Right lobe of liver (tissue), 6 donors: ENCODE data around the gene HOXC4. TPM values are rescaled to one million over a fixed set of nuclear protein-coding genes. Genes with fewer than 3 reads are reported as not detected.
A peak's percentile ranks its signal among the peaks of the same experiment; 100 is the strongest.

Experiments
- ATAC-seq, 4 donors: fragments of 200-7000 bp; cut with Tn5 transposase; one replicate each; pipeline ENCODE4 v1.9.1; 2020; ENCODE audit warnings: mild to moderate bottlenecking in 4 of 4, moderate library complexity in 4 of 4
- DNase-seq, 3 donors: peaks; one replicate each; pipeline ENCODE4 v3.0.0-alpha.2; 2020
- H3K27ac ChIP-seq, 3 donors: fragments of 200-600 bp; one replicate each; pipeline ENCODE4 v1.8.0; 2022
- H3K27me3 ChIP-seq, 2 donors: fragments of 200-600 bp; one replicate each; pipeline ENCODE4 v1.8.0; 2022
- H3K36me3 ChIP-seq, 4 donors: fragments of 200-600 bp; sonication (generic) in 1 of 4; one replicate each; pipeline versions ENCODE4 v1.5.1 to v1.8.0; 2017 to 2022; ENCODE audit warnings: control low read depth in 1 of 4
- H3K4me1 ChIP-seq, 4 donors: fragments of 200-600 bp; sonication (generic) in 1 of 4; one replicate each; pipeline versions ENCODE4 v1.5.1 to v1.8.0; 2017 to 2022; ENCODE audit warnings: control low read depth in 1 of 4
- H3K4me3 ChIP-seq, 3 donors: fragments of 200-600 bp; one replicate each; pipeline ENCODE4 v1.8.0; 2022
- H3K9me3 ChIP-seq, 4 donors: fragments of 200-600 bp; sonication (generic) in 1 of 4; one replicate each; pipeline versions ENCODE4 v1.5.1 to v1.8.0; 2017 to 2022; ENCODE audit warnings: control low read depth in 1 of 4
- POLR2A ChIP-seq: fragments of 450-650 bp; IDR thresholded peaks from one replicate; pipeline ENCODE4 v1.6.1; 2017; ENCODE audit warnings: antibody characterized with exemption, mild to moderate bottlenecking
- WGBS: methylation state at CpG from one replicate; pipeline ENCODE4 v1.1.6; 2018; ENCODE audit warnings: low coverage, low lambda C conversion rate; ENCODE audit not compliant: insufficient coverage; ENCODE audit errors: missing lambda C conversion rate; 5-methylcytosine and 5-hydroxymethylcytosine counted together
- intact Hi-C, 2 donors: fragments of 100-400 bp; cut with DNase I; formaldehyde crosslinking; loops; one replicate each; pipeline versions ENCODE4 v1.11.2 to v1.14.1; 2022
- total RNA-seq, 6 experiments: library from RNA; depleted of rRNA in 2 of 6; stranded (reverse); fragments of >200 nt in 2 of 6; fragmentation: NEBNext Ultra II Directional in 3 of 6; extraction: Animal tissue kit (Norgen Biotek cat#: 25700) in 3 of 6; gene quantifications; one replicate each; pipeline versions ENCODE4 v1.1.0 to v1.2.4, GENCODE V29; 2016 to 2023
- TF ChIP-seq, protein P1 (sequence below), 4 donors: fragments of 200-600 bp in 3 of 4; fragments of 450-650 bp in 1 of 4; IDR thresholded peaks; one replicate each; pipeline versions ENCODE4 v1.5.1 to v1.8.0; 2016 to 2022; ENCODE audit warnings: antibody characterized with exemption in 4 of 4, mild to moderate bottlenecking in 2 of 4
- donor health status: DM: no; HTN: yes; CAD: no.
- donor health status: DM: no; HTN: no; CAD: no.
- donor health status: DM: no; HTN: no; CAD: no.
- donor health status: DM: no; HTN: yes; CAD: no.
- donor health status: DM: no; HTN: yes; CAD: no.

HOXC4 gene
- total RNA-seq, 6 experiments from 2014 or later = 0.13 TPM; not detected in 5

DNA sequence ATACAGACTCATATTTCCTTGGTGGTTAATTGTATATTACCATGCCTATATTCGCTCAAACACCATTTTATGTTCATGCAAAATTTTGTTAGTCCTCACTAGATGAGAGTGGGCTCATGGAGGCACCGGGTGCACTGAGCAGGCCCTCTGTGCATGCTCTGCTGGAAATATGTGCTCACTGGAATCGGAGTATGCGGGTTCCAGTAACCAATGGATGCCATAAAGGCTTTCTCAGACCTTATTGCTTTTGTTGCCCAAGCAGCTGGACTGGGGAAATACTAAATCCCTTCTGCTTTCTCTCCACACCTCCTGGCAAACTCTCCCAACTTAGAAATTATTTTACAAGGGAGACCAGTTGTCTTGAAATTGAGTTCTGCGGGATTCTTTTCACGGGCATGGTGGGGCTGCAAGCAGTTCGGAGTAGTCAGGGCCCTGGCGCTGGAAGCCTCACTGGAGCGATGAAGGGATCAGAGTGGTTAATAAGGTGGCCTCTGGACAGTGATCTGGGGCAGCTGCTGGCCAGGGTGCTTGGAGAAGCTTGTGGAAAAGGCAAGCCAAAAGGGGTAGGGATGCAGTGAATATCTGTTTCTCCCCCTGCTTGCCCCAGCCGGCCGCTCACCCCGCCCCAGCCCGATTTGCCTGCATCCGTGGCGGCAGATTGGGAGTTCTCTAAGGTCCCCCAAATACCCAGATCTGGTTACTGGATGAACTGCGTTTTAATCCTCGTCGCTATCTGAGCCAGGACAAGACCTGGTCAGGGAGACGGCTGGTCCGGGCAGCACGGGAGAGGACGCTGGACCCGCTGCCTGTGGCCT lies 32.8 kb upstream of the HOXC4 start:
- no peak for ATAC-seq
- H3K27ac ChIP-seq = no peak overlapping the region
- H3K4me3 ChIP-seq = no peak overlapping the region
- no peaks in the 10 kb centered on the region for H3K36me3 ChIP-seq
- peaks cover 4 to 54% of the 10 kb centered on the region in 2 donors for H3K27me3 ChIP-seq
- peaks cover 0 to 4% (median 0%) of the 10 kb centered on the region in 4 donors for H3K4me1 ChIP-seq
- 42% methylated on average over 10 of the region's 23 CpGs for WGBS
- no peak for TF ChIP-seq POLR2A
- TF ChIP-seq, protein P1, sequence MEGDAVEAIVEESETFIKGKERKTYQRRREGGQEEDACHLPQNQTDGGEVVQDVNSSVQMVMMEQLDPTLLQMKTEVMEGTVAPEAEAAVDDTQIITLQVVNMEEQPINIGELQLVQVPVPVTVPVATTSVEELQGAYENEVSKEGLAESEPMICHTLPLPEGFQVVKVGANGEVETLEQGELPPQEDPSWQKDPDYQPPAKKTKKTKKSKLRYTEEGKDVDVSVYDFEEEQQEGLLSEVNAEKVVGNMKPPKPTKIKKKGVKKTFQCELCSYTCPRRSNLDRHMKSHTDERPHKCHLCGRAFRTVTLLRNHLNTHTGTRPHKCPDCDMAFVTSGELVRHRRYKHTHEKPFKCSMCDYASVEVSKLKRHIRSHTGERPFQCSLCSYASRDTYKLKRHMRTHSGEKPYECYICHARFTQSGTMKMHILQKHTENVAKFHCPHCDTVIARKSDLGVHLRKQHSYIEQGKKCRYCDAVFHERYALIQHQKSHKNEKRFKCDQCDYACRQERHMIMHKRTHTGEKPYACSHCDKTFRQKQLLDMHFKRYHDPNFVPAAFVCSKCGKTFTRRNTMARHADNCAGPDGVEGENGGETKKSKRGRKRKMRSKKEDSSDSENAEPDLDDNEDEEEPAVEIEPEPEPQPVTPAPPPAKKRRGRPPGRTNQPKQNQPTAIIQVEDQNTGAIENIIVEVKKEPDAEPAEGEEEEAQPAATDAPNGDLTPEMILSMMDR (IDR thresholded peaks at IDR 0.05) = no peak
- no peaks in the 10 kb centered on the region for H3K9me3 ChIP-seq
- intact Hi-C loops = no loop called here
- no peak for DNase-seq

DNA sequence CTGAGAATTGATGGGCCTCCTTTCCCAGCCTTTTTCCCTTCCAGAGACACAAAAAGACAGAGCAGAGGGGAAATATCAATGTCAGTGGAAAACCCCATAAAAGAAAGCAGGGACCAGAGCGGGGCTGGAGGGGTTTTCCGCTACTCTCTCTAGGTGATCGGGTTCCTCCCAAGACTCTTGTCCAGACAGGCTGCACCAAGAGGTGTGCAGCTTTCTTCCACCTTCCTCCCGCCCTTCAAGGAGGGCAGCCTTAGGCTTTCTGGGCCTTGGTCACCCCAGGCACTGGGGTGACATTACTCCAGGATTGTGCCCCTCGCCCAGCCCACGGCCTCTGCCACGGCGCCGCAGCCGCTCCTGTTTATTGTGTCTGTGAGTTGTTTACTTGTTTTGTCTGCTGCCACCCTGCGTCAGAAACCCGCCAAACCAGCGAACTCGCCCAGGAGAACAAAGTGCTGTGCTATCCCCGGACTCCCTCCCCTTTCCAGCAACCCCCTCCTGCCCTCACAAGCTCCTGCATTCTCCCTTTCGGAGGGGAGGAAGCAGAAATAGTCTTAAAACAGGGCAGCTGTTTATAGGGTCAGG lies 32.1 kb upstream of the HOXC4 start:
- DNase-seq (no peak), ATAC-seq (no peak)
- 10% methylated on average over 14 of the region's 16 CpGs for WGBS
- intact Hi-C loops = no loop called here
- no peak overlapping the region for H3K27ac ChIP-seq
- H3K4me1 ChIP-seq = peaks cover 0 to 4% (median 0%) of the 10 kb centered on the region in 4 donors
- peaks cover 4 to 58% of the 10 kb centered on the region in 2 donors for H3K27me3 ChIP-seq
- TF ChIP-seq, protein P1 (IDR thresholded peaks at IDR 0.05) = peak in 2 of 4 donors; percentile 14 to 16
- TF ChIP-seq POLR2A = no peak
- H3K4me3 ChIP-seq = no peak overlapping the region
- no peaks in the 10 kb centered on the region for H3K9me3 ChIP-seq
- no peaks in the 10 kb centered on the region for H3K36me3 ChIP-seq

DNA sequence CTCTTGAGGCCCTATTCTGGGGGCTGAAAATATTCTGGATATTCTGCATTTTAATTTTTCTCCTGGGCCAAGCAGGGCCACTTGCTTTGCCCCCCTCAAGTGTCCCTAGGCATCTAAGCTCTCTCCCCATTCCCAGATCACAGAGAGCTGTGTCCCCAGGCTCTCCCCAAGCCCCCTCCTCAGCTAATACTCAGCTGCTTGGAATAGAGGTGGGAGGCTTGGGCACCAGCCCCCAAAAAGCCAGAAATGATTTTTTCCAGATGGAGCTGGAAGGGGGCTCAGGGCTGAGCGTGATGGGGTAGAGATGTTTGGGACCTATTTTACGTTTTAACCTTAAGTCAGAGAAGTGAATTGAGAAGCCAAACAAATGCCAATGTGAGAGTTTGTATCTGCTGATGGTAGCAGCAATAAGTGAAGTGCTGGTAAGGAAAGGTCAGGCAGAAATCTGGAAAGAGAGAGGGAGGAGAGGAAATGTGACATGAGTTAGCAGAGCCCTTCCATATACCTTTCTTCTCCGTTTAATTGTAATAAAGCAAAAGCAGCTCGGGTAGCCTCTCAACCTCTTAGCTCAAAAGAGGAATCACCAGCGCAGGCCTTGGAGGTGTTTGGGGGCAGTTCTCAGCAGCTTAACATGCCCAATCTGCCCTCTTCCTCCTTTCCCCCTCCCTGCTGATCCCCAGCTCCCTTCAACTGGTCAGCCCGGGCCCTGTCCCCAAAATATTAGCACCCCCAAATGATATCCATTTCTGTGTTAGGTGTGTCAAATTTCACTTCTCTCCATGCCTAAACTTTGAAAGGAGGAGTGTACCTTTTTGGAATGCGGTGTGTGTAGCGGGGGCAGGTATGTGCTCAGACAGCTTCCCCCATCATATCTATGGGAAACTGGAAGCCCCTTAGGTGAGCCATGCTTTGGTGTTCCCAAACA lies 30.4 kb upstream of the HOXC4 start:
- H3K4me3 ChIP-seq = no peak overlapping the region
- intact Hi-C loops = no loop called here

DNA sequence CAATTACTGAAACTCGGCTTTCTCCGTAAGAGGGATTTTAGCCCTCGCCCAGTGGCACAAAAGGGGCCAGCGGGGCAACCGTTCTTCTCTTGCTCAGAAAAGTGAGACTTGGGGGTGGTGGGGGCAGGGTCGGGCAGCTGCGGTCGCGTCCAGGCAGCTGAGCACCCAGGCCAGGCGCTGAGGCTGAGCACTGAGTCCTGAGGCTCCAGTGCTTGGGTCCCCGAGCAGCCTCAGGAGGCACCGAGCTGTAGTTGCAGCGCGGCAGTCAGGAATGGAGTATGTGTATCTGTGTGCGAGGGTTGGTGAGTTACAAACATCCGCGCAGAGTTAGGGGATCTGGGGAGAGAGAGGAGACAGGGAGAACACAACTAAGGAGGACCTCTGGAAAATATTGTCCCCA lies 29.5 kb upstream of the HOXC4 start:
- H3K9me3 ChIP-seq = no peaks in the 10 kb centered on the region
- ATAC-seq (no peak), DNase-seq (peak in 1 of 3 donors; percentile 16)
- intact Hi-C loops = no loop called here
- peaks cover 9 to 62% of the 10 kb centered on the region in 2 donors for H3K27me3 ChIP-seq
- WGBS = 8% methylated on average over 16 of the region's 17 CpGs
- H3K4me1 ChIP-seq = no peaks in the 10 kb centered on the region
- H3K36me3 ChIP-seq = no peaks in the 10 kb centered on the region
- no peak overlapping the region for H3K4me3 ChIP-seq
- TF ChIP-seq, protein P1 (IDR thresholded peaks at IDR 0.05) = no peak
- TF ChIP-seq POLR2A = no peak
- H3K27ac ChIP-seq = no peak overlapping the region

More for the DNA sequence above, 30.4 kb upstream of the HOXC4 start:
- TF ChIP-seq POLR2A = no peak
- TF ChIP-seq, protein P1 (IDR thresholded peaks at IDR 0.05) = no peak
- no peak for ATAC-seq
- Histone ChIP-seq H3K4me1 (peaks cover 0 to 4% (median 0%) of the 10 kb centered on the region in 4 donors), H3K27ac (no peak overlapping the region), H3K36me3 (no peaks in the 10 kb centered on the region), H3K9me3 (no peaks in the 10 kb centered on the region), H3K27me3 (peaks cover 9 to 60% of the 10 kb centered on the region in 2 donors)
- no peak for DNase-seq
- 30% methylated on average over 6 of the region's 8 CpGs for WGBS
